Measurements from ENCODE around the gene MED12L.
"Not testable (repeated sequence)": the region's sequence is repeated elsewhere in the genome, so short reads cannot be mapped to it uniquely, and the experiment has no call there.

MED12L gene

DNA sequence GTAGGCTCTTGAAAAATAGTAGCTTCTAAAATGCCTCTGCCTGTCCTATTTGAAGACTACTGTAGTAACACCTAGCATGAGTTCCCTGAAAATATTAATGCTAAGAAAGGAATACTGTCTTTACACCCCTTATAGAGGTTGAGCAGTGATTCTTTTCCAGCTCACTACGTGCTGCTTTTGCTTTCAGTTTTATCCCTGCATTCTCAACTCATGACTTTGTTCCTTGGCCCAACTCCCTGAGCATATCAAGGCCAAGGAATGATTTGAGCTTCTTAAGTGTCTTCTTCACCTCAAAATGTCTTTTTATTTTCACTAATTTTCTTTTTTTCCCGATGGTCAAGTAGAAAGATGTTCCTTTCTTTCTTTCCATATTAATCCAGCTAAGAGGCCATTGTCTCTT lies 260.4 kb downstream of the MED12L start:
- no peak for DNase-seq

DNA sequence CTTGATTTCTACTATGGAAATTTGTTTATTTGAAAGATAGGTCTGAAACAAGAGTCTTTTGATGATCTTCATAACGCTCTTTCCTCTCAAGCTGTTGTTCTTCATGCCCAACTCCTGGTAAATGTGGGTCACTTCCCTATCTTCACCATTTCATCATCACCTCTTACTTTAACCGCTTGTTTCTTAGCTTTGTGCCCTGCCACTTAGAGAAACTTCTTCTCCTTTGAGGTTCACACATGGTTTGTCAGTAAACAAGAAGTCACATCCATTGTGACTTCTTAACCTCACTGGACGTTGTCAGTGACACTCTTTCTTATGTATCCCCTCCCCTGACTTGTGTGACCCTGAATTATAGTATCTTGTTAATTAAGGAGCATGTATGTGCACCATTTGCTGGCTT lies 260.8 kb downstream of the MED12L start:
- no peak for DNase-seq

DNA sequence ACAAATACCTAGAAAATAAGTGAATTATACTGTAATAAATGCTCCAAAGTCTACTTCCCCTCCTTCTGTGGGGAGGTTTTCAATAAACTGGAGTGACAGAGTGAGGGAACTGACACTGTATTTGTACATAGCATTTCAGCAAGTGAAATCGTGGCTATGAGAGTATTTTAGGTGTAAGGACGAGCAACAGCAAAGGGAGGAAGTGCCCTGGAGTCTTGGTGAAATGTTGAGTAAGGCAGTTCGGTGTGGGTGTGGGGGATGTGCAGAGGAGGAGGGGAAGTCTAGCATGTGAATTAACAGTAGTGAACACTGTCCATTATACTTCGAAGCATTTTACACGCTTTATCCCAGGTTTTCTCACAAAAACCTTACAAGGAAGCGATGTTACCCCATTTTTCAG lies 262.0 kb downstream of the MED12L start:
- DNase-seq, result no peak

DNA sequence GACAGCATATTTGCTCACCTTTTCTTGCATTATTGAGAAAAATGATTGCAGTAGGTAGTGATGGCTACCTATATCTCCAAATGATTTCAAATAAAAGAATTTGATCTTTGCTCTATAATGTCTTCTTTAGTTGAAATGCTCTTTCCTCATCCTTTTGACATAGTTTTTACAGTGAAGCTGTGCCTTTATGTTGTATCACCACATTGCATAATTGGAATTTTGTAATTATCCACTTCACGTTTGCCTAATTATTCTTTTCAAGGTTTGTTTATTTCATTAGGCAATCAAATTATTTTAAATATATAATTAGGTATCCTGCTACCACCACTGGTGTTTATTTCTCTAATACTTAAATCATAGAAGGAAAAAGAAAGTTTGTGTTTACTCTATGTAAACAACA lies 265.2 kb downstream of the MED12L start:
- no peak for DNase-seq

DNA sequence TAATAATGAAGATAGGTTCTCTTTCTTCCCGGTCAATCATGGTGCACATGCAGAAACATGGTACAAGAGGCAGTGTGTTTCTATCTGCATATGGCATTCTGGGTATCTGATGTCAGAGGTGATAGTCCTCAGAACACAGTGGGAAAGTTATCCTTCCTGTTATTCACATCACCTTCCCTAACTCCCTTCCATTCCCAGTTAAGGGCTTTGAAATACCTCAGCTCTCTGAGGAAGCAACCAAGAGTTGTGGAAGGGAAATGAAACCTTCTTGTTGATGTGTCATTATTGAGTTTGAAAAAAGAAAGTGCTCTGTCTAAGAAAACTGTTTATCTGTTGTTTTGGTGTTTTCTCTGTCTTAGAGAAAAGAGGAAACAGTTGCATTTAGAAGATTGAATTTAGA lies 265.8 kb downstream of the MED12L start:
- DNase-seq, result no peak

DNA sequence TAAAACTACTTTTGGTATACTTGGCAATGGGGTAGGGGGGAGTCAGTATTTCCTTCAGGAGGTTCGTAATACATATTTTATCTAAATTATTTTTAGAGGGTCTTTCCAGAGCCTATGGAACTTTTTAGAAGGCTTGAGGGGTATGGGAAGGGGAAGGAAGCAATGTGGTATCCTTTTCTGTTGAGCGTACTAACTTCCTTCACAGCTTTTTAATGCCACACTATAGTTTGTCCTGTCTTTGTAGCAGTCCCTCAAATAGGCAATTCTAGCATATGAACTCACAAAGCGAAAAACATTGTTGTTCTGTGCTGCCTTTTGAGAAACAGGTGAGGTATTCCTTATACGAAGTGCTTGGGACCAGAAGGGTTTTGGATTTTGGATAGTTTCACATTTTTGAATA lies 266.2 kb downstream of the MED12L start:
- DNase-seq, result no peak

DNA sequence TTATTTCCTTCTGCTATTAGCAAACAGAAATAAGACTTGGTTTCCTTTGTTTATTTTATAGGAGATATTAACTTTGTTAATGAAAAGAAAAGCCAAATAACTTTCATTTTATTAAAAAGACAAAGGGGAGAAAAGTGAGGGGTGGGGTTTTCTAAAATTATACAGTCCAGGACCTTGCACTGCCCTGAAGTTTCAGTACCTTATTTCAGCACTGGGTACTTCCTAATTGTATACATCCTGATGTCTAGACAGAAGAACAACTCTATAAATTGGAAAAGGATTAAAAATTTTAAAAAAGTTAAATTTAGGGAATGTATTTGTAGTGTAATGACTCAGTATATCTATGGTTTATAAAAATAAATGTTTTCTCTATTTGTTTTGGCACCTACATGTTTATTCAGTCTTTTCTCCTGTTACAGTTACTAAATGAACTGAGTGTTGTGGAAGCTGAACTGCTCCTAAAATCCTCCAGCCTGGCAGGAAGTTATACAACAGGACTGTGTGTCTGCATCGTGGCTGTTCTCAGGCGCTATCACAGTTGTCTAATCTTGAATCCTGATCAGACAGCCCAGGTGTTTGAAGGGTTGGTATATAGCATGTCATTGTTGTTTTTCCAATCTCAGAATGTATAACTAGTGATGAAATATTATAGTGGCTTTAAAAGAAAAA lies 271.5 kb downstream of the MED12L start:
- DNase-seq, result no peak

DNA sequence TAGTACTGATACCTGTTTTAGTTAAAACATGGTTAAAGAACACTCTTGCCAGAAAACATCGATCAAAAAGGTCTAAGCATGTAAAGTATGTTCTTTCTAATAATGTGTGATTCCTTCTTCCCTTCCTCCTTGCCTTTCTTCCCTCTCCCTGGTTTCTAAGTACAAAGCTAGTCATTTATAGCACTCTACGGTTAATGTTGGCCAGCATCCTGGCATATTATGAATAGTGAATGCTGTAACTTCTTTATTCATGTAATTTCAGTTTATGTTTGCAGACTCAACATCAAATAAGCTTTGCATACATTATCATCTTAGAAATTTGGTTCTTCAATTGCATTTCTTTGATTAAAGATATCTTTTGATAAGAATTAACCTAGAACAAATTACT lies 272.0 kb downstream of the MED12L start:
- no peak for DNase-seq

DNA sequence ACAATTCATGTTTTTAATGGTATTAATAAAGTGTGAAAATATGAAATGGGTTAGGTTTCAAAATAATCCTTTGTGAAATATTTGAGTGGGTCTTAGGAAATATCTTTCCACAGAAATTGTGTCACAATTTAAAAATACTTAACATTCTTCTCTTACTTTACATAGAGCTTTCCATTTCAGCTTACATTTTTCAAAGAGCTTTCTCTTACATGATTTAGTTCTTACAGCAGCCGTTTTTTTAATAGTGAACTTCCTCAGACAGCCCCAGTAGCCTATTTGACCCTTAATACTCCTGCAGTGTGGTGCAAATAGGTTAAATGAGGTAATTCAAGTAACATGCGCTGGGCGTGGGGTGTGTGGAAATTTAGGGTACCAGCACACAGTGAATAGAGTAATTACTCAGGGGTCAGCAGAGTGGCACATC lies 277.3 kb downstream of the MED12L start:
- DNase-seq, result no peak

DNA sequence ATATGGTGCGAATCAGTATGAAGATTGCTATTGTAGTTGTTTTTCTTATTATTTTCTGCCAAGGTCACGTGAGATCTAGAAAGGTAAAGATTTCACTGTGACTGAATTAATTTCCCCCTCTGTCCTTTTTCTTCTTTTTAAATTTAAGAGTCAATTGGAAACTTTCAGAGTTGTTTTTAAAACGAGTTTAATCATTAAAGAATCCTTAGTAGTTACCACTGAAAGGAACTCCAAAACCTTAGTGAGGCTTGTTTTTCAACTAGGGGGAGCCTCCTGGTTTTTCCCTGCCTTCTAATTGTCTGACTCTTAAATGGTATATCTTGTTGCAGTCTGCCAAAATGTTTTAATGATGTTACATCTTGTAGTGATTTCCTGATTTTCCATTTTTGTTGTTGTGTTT lies 281.5 kb downstream of the MED12L start:
- no peak for DNase-seq

DNA sequence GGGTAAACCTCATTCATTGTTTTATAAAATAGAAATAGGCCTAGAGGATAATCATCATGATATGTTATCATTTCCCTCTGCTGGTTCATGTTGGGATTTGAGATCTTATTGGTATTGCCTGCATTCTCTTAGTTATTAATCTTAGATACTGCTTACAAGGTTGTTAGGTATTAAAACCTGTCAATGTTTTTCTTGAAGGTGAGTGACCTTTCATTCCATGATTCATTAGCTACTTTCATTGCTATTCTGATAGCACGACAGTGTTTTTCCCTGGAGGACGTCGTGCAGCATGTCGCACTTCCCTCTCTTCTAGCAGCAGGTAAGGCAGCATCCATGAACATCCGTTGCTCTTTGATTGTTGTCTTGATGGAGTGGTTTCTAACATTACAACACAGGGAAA lies 282.0 kb downstream of the MED12L start:
- DNase-seq, result no peak

DNA sequence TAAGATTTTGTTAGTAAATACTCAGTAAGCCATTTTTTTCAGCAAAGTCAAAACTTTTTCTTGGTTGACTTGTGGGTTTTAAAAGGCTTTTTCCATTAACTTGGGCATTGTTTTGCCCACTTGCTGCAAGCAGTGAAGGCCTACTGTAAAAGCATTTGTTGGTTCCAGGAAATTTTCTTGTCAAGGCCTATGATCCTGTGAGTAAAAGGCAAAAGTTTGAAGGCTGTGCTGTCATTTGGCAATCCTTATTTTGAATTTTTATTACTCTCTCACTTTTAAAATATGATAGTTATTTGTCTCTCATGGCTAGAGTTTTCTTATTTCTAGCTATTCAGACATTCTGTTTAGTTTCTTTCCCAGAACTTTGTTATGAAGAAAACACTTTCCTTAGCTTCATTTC lies 286.1 kb downstream of the MED12L start:
- no peak for DNase-seq

DNA sequence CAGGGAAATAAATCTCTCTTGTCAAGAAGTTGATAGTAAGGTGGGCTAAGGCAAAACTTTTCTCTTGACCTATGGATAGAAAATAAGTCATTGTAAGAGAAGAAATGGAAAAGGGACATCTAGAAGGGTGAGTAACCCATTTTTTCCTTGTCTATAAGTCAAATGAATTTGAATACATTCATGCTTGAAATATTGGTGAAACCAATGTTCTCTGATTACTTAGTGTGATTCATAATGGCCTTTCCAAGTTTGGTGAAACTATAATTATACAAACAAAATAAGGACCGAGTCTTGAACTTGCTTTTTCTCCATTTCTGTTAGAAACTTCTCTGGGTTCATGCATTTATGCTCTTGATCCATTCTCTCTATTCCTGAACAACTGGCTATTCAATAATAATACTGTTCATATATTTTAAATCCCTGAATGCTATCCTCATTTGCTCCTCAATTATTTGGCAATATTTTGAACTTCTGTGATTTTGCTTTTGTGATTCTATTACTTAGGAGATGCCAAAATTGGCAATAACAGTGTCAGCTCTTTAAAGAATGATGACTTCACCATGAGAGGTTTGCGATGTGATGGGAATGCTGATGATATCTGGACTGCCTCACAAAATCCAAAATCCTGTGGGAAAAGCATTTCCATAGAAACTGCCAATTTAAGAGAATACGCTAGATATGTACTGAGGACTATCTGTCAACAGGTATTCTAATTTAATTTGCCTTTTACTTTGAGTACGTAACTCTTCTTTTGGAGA lies 286.8 kb downstream of the MED12L start:
- DNase-seq, result no peak

DNA sequence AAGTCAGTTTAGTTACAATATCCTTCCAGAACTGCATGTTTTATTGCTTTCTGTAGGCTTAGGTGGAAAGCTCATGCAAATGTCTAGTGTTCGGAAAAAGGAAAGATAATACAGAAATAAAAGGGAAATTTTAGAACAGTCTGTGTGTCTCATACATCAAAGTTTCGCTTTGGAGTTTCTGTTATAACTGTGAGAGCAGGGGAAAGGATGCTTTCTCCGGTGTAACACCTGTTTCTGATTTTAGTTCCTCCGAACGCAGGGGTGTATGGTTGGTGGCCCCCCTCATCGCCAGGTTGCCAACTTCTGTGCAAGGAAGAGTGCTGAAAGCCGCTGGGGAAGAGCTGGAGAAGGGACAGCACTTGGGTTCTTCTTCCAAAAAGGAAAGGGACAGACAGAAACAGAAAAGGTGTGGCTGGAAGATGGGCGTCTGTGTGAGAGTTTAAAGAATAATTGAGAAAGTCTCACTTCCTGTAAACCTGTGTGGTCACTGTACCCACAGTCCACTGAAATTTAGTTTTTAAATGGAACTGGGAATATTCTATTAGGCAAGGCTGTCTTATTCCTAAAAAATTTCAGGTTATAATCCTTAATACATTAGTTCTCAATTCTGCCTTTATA lies 292.4 kb downstream of the MED12L start:
- DNase-seq, result no peak

DNA sequence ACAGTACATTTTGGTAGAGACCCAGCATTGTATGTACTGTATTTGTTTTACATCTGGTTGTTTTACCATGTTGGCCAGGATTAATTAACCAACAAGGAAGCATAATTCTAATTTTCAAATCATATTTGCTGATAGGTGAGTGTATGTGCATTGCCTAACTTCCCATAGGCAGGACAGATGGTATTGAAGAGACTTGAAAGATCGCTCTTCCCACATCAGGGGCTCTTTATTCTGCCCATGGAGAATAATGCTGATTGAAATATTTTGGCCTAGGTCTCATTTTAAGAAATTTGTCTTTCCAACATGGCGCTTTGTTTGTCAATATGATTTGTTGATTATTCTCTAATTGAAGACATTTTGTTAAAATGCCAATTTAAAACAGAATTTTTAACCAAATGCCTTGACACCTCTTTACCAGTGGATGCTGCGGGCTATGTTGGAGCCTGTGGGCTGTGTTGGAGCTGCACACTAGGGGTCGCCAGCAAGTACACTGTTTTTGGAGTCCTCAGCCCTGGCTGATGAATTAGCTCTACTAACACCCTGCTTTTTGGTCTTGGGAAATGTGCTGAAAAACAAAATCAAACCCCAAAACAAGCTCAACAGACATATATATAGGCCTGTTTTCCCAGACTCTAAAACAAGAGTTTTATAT lies 293.7 kb downstream of the MED12L start:
- no peak for DNase-seq

DNA sequence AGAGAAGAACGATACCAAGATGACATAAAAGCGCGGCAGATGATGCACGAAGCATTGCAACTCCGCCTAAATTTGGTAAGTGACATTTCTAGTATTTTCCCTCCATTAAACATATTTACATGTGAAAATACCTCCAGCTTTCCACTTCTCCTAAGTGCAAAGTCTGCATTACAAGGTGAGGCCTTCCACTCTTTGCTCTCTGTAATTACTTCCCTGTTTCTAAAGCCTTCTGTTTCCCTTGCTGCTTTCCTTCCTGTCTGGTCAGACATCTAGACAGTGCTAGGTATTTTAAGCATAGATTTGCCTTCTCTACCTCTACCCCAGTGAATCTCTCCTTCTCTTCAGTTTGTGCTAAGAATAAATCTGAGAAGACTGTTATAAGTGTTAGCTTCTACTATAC lies 297.2 kb downstream of the MED12L start:
- DNase-seq, result no peak

DNA sequence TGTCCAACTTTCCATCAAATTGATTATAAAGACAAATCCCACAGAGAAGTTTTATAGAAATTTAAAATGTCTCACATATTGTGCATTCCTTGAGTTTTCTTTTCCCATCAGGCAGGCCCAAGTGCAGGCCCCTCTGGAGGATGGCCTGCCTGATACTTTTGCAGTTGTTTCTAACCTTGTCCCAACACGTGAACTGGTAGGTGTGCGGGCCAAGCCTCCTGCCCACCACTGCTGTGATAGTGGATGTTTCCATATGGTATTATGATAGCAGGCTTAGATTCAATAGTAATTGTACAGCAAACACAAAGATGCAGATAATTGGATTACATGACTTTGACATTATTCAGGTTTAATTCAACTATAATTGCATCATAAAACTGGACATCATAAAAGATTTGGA lies 297.6 kb downstream of the MED12L start:
- no peak for DNase-seq

DNA sequence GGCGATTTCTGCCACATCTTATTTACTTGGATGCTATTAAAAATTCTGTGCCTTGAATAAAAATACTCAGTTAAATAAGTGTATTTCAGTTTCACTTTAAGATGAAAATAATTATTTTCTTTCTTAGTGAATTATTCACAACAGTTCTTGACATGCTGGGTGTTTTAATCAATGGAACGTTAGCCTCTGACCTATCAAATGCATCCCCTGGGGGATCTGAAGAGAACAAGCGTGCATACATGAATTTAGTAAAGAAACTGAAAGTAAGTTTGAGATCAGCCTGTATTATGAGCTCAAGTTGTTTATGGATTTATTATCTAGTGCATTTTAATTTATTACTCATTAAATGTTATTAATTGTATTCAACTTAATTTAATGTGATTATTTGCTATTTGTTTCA lies 298.5 kb downstream of the MED12L start:
- DNase-seq, result no peak

DNA sequence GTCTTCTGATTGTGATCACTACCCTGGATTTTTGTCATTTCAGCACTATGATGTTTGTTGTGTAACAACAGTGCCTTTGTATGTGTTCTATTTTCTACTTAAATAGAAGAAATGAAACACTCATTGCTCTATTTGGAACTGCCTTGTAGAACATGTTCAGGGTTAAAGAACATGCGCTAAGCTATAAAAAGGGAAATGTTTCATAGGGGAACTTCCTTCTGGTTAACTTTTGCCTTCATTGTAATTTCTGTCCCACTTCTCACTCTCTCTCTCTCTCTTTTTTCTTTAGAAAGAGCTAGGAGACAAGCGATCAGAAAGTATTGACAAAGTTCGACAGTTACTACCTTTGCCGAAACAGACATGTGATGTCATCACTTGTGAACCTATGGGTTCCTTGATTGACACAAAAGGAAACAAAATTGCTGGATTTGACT lies 299.3 kb downstream of the MED12L start, which contains the start of gene P2RY12:
TSS of gene P2RY12 (minus strand) at position 13 of the 434 bp plus-strand sequence. CDS start 45,908 bp downstream, outside the sequence.
- no peak for DNase-seq

DNA sequence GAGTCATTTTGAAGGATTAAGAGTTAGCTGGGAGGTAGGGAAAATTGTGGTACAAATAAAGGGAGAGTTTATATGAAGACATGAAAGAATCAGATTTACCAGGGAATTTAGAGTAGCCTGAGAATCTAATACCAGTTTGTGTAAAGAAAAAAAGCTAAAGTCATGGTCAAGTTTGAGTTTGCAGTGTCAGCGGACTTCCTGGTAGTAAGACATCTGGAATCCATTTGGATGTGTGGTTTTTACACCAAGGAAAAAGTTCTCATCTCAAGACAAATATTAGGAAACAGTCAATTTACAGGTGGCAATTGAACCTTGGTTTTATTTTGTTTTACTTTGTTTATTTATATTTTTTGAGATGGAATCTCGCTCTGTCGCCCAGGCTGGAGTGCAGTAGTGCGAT lies 300.6 kb downstream of the MED12L start:
- no peak for DNase-seq

DNA sequence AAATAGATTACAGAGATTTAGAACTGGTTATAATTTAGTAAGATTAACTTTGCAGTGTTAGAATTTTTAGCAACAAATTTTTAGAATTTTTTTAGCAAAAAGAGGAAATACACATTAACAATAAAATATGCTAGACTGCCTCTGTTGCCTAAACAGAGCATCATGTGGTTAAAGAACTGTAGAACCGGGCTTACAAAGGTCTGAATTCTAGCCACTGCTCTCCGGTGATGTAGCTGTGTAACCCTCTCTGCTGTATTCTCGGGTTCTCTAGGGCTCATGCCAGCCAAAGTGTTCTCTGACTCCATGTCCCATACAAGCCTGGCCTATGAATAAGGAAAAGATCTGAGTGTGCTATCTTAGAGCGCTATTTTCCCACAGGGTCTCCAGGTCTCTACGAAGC lies 302.0 kb downstream of the MED12L start:
- no peak for DNase-seq

DNA sequence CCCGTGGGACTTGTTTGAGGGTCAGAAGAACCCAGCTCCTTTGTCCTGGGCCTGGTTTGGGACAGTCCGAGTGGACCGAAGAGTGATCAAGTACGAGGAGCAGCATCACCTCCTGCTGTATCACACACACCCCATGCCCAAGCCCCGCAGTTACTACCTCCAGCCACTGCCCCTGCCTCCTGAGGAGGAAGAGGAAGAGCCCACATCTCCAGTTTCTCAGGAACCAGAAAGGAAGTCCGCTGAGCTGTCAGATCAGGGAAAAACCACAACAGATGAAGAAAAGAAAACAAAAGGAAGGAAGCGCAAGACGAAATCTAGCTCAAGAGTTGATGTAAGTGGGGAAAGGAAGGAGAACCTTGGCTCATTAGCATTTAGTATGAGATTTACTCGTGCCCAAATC lies 302.4 kb downstream of the MED12L start:
- DNase-seq, result no peak

DNA sequence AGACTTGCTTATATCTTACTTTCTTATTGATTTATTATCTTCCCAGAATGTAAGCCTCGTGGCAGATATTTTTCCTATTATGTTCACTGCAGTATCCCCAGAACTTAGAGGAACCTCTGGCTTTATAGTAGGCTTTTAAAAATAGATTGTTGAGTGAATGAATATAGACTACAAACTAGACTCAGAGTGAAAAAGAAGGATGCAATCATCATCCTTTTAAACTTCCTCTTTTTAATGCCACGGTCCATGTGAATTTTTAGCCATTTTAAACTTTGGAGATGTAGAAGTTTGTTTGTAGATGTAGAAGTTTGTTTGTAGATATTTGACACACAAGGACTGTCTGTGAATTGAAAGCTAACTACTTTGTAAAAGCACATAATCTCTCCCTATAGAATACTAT lies 306.3 kb downstream of the MED12L start:
- no peak for DNase-seq

DNA sequence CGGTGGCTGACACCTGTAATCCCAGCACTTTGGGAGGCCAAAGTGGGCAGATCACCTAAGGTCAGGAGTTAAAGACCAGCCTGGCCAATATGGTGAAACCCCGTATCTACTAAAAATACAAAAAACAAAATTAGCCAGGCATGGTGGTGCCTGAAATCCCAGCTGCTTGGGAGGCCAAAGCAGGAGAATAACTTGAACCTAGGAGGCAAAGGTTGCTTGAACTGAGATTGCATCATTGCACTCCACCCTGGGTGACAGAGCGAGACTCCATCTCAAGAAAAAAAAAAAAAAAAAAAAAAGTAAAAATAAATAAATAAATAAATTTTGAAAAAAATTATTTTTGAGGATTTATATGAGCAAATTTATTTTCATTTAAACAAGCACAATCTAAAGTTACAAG lies 306.7 kb downstream of the MED12L start:
- not testable (repeated sequence) for DNase-seq
